Measurements from ENCODE around the gene MIER1. TPM values are rescaled to one million over a fixed set of nuclear protein-coding genes. Genes with fewer than 3 reads are reported as not detected.

Gene MIER1
- total RNA-seq, 4 donors from 2014 or later: 25.1 to 59.9 (median 44.9) TPM

- intact Hi-C loops (cut with DNase I; ENCODE audit: low total_unique reads): no loop called here
- Histone ChIP-seq H3K4me1 (peaks cover 6 to 9% of the 10 kb centered on the region in 2 donors), H3K4me3 (no peak overlapping the region), H3K27me3 (no peaks in the 10 kb centered on the region), H3K27ac (no peak overlapping the region), H3K9me3 (no peaks in the 10 kb centered on the region), H3K36me3 (no peaks in the 10 kb centered on the region)
- no peak for TF ChIP-seq CTCF (IDR thresholded peaks at IDR 0.05)
- no peak for TF ChIP-seq POLR2A (IDR thresholded peaks at IDR 0.05)
- DNase-seq: no peak
Observed at GRCh38 chr1:66937529-66938234, 12.9 kb downstream of the MIER1 start.

GRCh38 chr1:66938613-66939012 lies 13.8 kb downstream of the MIER1 start:
- no peak overlapping the region for H3K4me3 ChIP-seq
- DNase-seq: no peak
- no peak for TF ChIP-seq POLR2A (IDR thresholded peaks at IDR 0.05)
- TF ChIP-seq CTCF (IDR thresholded peaks at IDR 0.05): no peak
- no peaks in the 10 kb centered on the region for H3K27me3 ChIP-seq
- no peak overlapping the region for H3K27ac ChIP-seq
- intact Hi-C loops (cut with DNase I; ENCODE audit: low total_unique reads): no loop called here
- no peaks in the 10 kb centered on the region for H3K36me3 ChIP-seq
- peaks cover 3 to 9% of the 10 kb centered on the region in 2 donors for H3K4me1 ChIP-seq
- H3K9me3 ChIP-seq: no peaks in the 10 kb centered on the region

- Histone ChIP-seq H3K4me3 (no peak overlapping the region), H3K27ac (no peak overlapping the region), H3K9me3 (no peaks in the 10 kb centered on the region), H3K36me3 (no peaks in the 10 kb centered on the region), H3K27me3 (no peaks in the 10 kb centered on the region), H3K4me1 (peaks cover 4 to 9% of the 10 kb centered on the region in 2 donors)
- DNase-seq: no peak
- intact Hi-C loops (cut with DNase I; ENCODE audit: low total_unique reads): no loop called here
- TF ChIP-seq POLR2A (IDR thresholded peaks at IDR 0.05): no peak
- no peak for TF ChIP-seq CTCF (IDR thresholded peaks at IDR 0.05)
Observed at GRCh38 chr1:66940981-66941380, 16.2 kb downstream of the MIER1 start.

GRCh38 chr1:66943361-66943969 lies 18.7 kb downstream of the MIER1 start:
- Histone ChIP-seq H3K27ac (peak overlapping the region; percentile 62 to 84), H3K27me3 (no peaks in the 10 kb centered on the region), H3K4me1 (peaks cover 4 to 9% of the 10 kb centered on the region in 2 donors), H3K4me3 (no peak overlapping the region), H3K36me3 (no peaks in the 10 kb centered on the region), H3K9me3 (no peaks in the 10 kb centered on the region)
- TF ChIP-seq POLR2A (IDR thresholded peaks at IDR 0.05) (no peak), CTCF (IDR thresholded peaks at IDR 0.05) (no peak)
- intact Hi-C loops (cut with DNase I; ENCODE audit: low total_unique reads): no loop called here
- DNase-seq: no peak
